K562 (cell line): ENCODE measurements around the gene LMTK2. TPM values are rescaled to one million over a fixed set of nuclear protein-coding genes. Genes with fewer than 3 reads are reported as not detected.

Experiments used
- ATAC-seq: fragments of 200-7000 bp; cut with Tn5 transposase; 3 replicates; pipeline ENCODE4 v1.9.1; 2020; ENCODE audit warnings: moderate library complexity
- BruUV-seq: library from RNA; stranded (reverse); fragments of 400-500 nt; replicated peaks from 2 replicates; lab custom pipeline; 2021; lab: Mats Ljungman, UMichigan
- CTCF ChIA-PET: fragments of 300-600 bp; formaldehyde crosslinking; extraction: SDS; loops from one replicate; lab custom pipeline; 2021; ENCODE audit warnings: low intra/inter-chr PET ratio; lab: Yijun Ruan, JAX
- POLR2A ChIA-PET: fragments of 300-600, 350-650 bp; sonication (Branson Sonifier 250); formaldehyde crosslinking; extraction: SDS; loops from one replicate; lab custom pipeline; 2021; ENCODE audit warnings: antibody characterized with exemption, inconsistent platforms; lab: Yijun Ruan, JAX
- DNase-seq, 4 experiments: peaks; one replicate each; pipeline versions ENCODE4 v3.0.0 to v3.0.0-alpha.2; 2011 to 2018; ENCODE audit warnings: low spot score in 3 of 4, mixed read lengths in 3 of 4; ENCODE audit errors: extremely low read depth in 1 of 4
- FAIRE-seq: peaks from 2 replicates; lab custom pipeline; 2011; peaks lifted over from hg19 to GRCh38; lab: Jason Lieb, UNC
- H2AFZ ChIP-seq: 2 replicates; pipeline ENCODE4 v1.6.0; 2011; ENCODE audit warnings: low read depth, low read length, control low read depth, inconsistent platforms
- H3K27ac ChIP-seq: fragments of 200-600 bp; 3 replicates; pipeline ENCODE4 v1.8.0; 2011; ENCODE audit warnings: low read depth, mild to moderate bottlenecking, control low read depth, inconsistent platforms, low read length, moderate library complexity, mixed read lengths; ENCODE audit errors: extremely low read depth
- H3K27me3 ChIP-seq, 2 experiments: fragments of 300-600 bp in 1 of 2; 2 replicates in 1 of 2; 3 replicates in 1 of 2; pipeline versions ENCODE4 v1.6.0 to v1.8.0; 2011; ENCODE audit warnings: inconsistent platforms in 2 of 2, low read length in 2 of 2, mild to moderate bottlenecking in 1 of 2, mixed read lengths in 1 of 2, moderate library complexity in 1 of 2; ENCODE audit not compliant: control insufficient read depth in 2 of 2, insufficient read depth in 2 of 2
- H3K36me3 ChIP-seq: fragments of 300-600 bp; 3 replicates; pipeline ENCODE4 v1.8.0; 2011; ENCODE audit warnings: mild to moderate bottlenecking, low read length, inconsistent platforms; ENCODE audit not compliant: control insufficient read depth, insufficient read depth
- H3K4me1 ChIP-seq, 2 experiments: fragments of 200-600 bp in 1 of 2; replicated peaks in 1 of 2; 2 replicates in 1 of 2; 3 replicates in 1 of 2; pipeline versions ENCODE4 v1.5.1 to v1.8.0; 2011; ENCODE audit warnings: inconsistent platforms in 2 of 2, low read length in 2 of 2, mild to moderate bottlenecking in 1 of 2, mixed read lengths in 1 of 2, moderate library complexity in 1 of 2; ENCODE audit not compliant: control insufficient read depth in 2 of 2, insufficient read depth in 2 of 2
- H3K4me2 ChIP-seq: 2 replicates; pipeline ENCODE4 v1.6.1; 2011; ENCODE audit warnings: low read length, control low read depth, inconsistent platforms, mixed read lengths; ENCODE audit not compliant: insufficient read depth
- H3K4me3 ChIP-seq: fragments of 200-600 bp; sonication (generic), shearing (Covaris generic); 2 replicates; pipeline ENCODE4 v1.5.1; 2016; ENCODE audit warnings: control low read depth, inconsistent platforms
- H3K79me2 ChIP-seq: fragments of 200-600 bp; 3 replicates; pipeline ENCODE4 v1.8.0; 2011; ENCODE audit warnings: low read length, inconsistent platforms; ENCODE audit not compliant: control insufficient read depth, insufficient read depth
- H3K9ac ChIP-seq, 2 experiments: 2 replicates each; pipeline versions ENCODE4 v1.6.0 to v1.6.1; 2011; ENCODE audit warnings: low read depth in 2 of 2, low read length in 2 of 2, control low read depth in 1 of 2, inconsistent platforms in 1 of 2, mild to moderate bottlenecking in 1 of 2, mixed read lengths in 1 of 2; ENCODE audit not compliant: insufficient read depth in 1 of 2
- H3K9me1 ChIP-seq: one replicate; pipeline ENCODE4 v1.6.0; 2011; ENCODE audit warnings: inconsistent platforms, mild to moderate bottlenecking, low read length, moderate library complexity; ENCODE audit not compliant: control insufficient read depth, insufficient read depth
- H3K9me3 ChIP-seq: replicated peaks from 2 replicates; pipeline ENCODE4 v1.5.1; 2011; ENCODE audit warnings: low read depth, low read length, inconsistent platforms; ENCODE audit not compliant: control insufficient read depth, insufficient read depth
- H4K20me1 ChIP-seq: replicated peaks from 2 replicates; pipeline ENCODE4 v1.6.1; 2011; ENCODE audit warnings: low read length, inconsistent platforms, mixed read lengths; ENCODE audit not compliant: control insufficient read depth, insufficient read depth
- DMBX1 ChIP-seq: fragments of 250-450 bp; sonication (Bioruptor Pico); IDR thresholded peaks from 2 replicates; pipeline ENCODE4 v1.8.0; 2022; ENCODE audit warnings: inconsistent platforms, mild to moderate bottlenecking, moderate library complexity, borderline replicate concordance
- GTF2F1 ChIP-seq: IDR thresholded peaks from 2 replicates; pipeline ENCODE4 v1.6.1; 2011; ENCODE audit warnings: low read depth, low read length, improper control_type of control experiment
- PRMT5 ChIP-seq: sonication (generic); formaldehyde crosslinking; IDR thresholded peaks from 2 replicates; pipeline ENCODE4 v1.5.0; 2020; ENCODE audit warnings: missing genetic modification reagents
- WGBS: fragments of 100-300 bp; shearing (Covaris generic); methylation state at CpG from one replicate; pipeline ENCODE4 v1.1.6; 2016; ENCODE audit warnings: low coverage, mixed read lengths; ENCODE audit not compliant: insufficient coverage; ENCODE audit errors: missing lambda C conversion rate; 5-methylcytosine and 5-hydroxymethylcytosine counted together
- in situ Hi-C: fragments of 300-500 bp; cut with MboI; formaldehyde crosslinking; loops from 4 replicates; pipeline ENCODE4 v1.15.0; 2018; ENCODE audit warnings: inconsistent platforms, mixed read lengths
- intact Hi-C: fragments of 100-400 bp; cut with micrococcal nuclease; formaldehyde crosslinking; loops from 2 replicates; pipeline ENCODE4 v1.14.2; 2022
- polyA plus RNA-seq, 8 experiments: library from polyadenylated mRNA; depleted of rRNA in 4 of 8; stranded (reverse) in 5 of 8; unstranded in 3 of 8; fragments of >200 nt; fragmentation: Nextera tagmentation in 2 of 8; fragmentation: Illumina TruSeq in 1 of 8; extraction: Ambion mirVana in 2 of 8; extraction: Trizol in 1 of 8; gene quantifications; 2 replicates each; pipeline versions ENCODE4 v1.2.1 to v1.2.3, GENCODE V29; 2011 to 2014; ENCODE audit warnings: inconsistent platforms in 1 of 8, missing spikeins in 1 of 8
- total RNA-seq, 7 experiments: library from RNA; depleted of rRNA in 6 of 7; stranded (reverse); fragments of >200 nt in 6 of 7; fragmentation: Illumina TruSeq in 2 of 7; extraction: Trizol in 2 of 7; gene quantifications; 2 replicates each; pipeline versions ENCODE4 v1.2.1 to v1.2.3, GENCODE V29; 2011 to 2021; ENCODE audit warnings: low replicate concordance in 1 of 7
- TF ChIP-seq, protein P1 (sequence below): fragments of 150-350 bp; conservative IDR thresholded peaks from 2 replicates; pipeline ENCODE4 v1.6.1; 2014; ENCODE audit warnings: low read length

LMTK2 gene
- total and polyA plus RNA-seq, 9 of the 15 experiments (the other 6 are each of a cell fraction or from before 2014, with no cell fraction given), result 0.78 to 16.4 (median 6.3) TPM

GRCh38 chr7:98078197-98078870 lies 28.3 kb upstream of the LMTK2 start:
- Histone ChIP-seq H4K20me1 (no peaks in the 10 kb centered on the region), H3K4me3 (no peak overlapping the region), H3K4me2 (no peak overlapping the region), H3K9me1 (no peaks in the 10 kb centered on the region), H3K4me1 (no peaks in the 10 kb centered on the region), H3K79me2 (no peaks in the 10 kb centered on the region), H2AFZ (no peak overlapping the region), H3K27me3 (peaks cover 26 to 27% of the 10 kb centered on the region in 2 experiments), H3K9ac (no peak overlapping the region), H3K9me3 (no peaks in the 10 kb centered on the region), H3K27ac (no peak overlapping the region), H3K36me3 (no peaks in the 10 kb centered on the region)
- in situ Hi-C loops (no loop called here), intact Hi-C loops (no loop called here)
- no peak for ATAC-seq
- FAIRE-seq, result no peak
- 1% methylated on average over 11 of the region's 11 CpGs for WGBS
- ChIA-PET CTCF (no interaction called here), POLR2A (interaction anchor here (0.6 to 1.0 kb wide), 4 partner anchors 11 to 120 kb away, joined by 3 read pairs; no protein-coding TSS in a partner anchor)
- BruUV-seq, result no TSS peak
- TF ChIP-seq DMBX1 (CRISPR knock-in tag) (no peak), GTF2F1 (no peak), PRMT5 (no peak)
- TF ChIP-seq, protein P1, sequence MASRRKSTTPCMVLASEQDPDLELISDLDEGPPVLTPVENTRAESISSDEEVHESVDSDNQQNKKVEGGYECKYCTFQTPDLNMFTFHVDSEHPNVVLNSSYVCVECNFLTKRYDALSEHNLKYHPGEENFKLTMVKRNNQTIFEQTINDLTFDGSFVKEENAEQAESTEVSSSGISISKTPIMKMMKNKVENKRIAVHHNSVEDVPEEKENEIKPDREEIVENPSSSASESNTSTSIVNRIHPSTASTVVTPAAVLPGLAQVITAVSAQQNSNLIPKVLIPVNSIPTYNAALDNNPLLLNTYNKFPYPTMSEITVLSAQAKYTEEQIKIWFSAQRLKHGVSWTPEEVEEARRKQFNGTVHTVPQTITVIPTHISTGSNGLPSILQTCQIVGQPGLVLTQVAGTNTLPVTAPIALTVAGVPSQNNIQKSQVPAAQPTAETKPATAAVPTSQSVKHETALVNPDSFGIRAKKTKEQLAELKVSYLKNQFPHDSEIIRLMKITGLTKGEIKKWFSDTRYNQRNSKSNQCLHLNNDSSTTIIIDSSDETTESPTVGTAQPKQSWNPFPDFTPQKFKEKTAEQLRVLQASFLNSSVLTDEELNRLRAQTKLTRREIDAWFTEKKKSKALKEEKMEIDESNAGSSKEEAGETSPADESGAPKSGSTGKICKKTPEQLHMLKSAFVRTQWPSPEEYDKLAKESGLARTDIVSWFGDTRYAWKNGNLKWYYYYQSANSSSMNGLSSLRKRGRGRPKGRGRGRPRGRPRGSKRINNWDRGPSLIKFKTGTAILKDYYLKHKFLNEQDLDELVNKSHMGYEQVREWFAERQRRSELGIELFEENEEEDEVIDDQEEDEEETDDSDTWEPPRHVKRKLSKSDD, result no peak
- DNase-seq, result no peak
